SK-N-SH treated with all-trans-retinoic acid at 6 μM for 48 hours (cell line): ENCODE results near the gene UTP18.

Experiments
- ATAC-seq: fragments of 200-7000 bp; cut with Tn5 transposase; 3 replicates; pipeline ENCODE4 v1.9.1; 2020; ENCODE audit warnings: mild to moderate bottlenecking, moderate library complexity
- ARNTL ChIP-seq: fragments of 450-650 bp; formaldehyde crosslinking; IDR thresholded peaks from 2 replicates; pipeline ENCODE4 v1.5.0; 2020; ENCODE audit warnings: low read depth, mild to moderate bottlenecking, moderate library complexity, borderline replicate concordance
- BACH2 ChIP-seq: fragments of 250-450 bp; sonication (Bioruptor Pico); IDR thresholded peaks from 2 replicates; pipeline ENCODE4 v1.9.0; 2021; ENCODE audit warnings: mild to moderate bottlenecking, borderline replicate concordance
- CSDC2 ChIP-seq: fragments of 250-450 bp; sonication (Bioruptor Pico); IDR thresholded peaks from 2 replicates; pipeline ENCODE4 v1.5.0; 2020; ENCODE audit warnings: mild to moderate bottlenecking, moderate library complexity
- GLIS3 ChIP-seq: fragments of 250-450 bp; sonication (Bioruptor Pico); IDR thresholded peaks from 2 replicates; pipeline ENCODE4 v1.5.0; 2020; ENCODE audit warnings: mild to moderate bottlenecking, moderate library complexity
- OSR1 ChIP-seq: fragments of 250-450 bp; sonication (Bioruptor Pico); IDR thresholded peaks from 2 replicates; pipeline ENCODE4 v1.8.0; 2022; ENCODE audit warnings: moderate library complexity, mild to moderate bottlenecking, inconsistent platforms
- PPARA ChIP-seq: fragments of 250-450 bp; sonication (Bioruptor Pico); IDR thresholded peaks from 2 replicates; pipeline ENCODE4 v1.5.0; 2020; ENCODE audit warnings: mild to moderate bottlenecking, borderline replicate concordance
- RARB ChIP-seq: fragments of 250-450 bp; sonication (Bioruptor Pico); IDR thresholded peaks from 2 replicates; pipeline ENCODE4 v1.8.0; 2021; ENCODE audit warnings: mild to moderate bottlenecking, moderate library complexity
- TCF4 ChIP-seq: fragments of 250-450 bp; sonication (Bioruptor Pico); IDR thresholded peaks from 2 replicates; pipeline ENCODE4 v1.8.0; 2021; ENCODE audit warnings: mild to moderate bottlenecking, moderate library complexity, borderline replicate concordance
- ZC3H10 ChIP-seq: fragments of 250-450 bp; sonication (Bioruptor Pico); IDR thresholded peaks from 2 replicates; pipeline ENCODE4 v1.5.1; 2021; ENCODE audit warnings: mild to moderate bottlenecking, moderate library complexity
- ZFP3 ChIP-seq: fragments of 250-450 bp; sonication (Bioruptor Pico); IDR thresholded peaks from 2 replicates; pipeline ENCODE4 v1.5.0; 2020; ENCODE audit warnings: mild to moderate bottlenecking, moderate library complexity
- ZFP30 ChIP-seq: fragments of 450-650 bp; formaldehyde crosslinking; IDR thresholded peaks from 2 replicates; pipeline ENCODE4 v1.5.0; 2022; ENCODE audit warnings: mild to moderate bottlenecking, moderate library complexity
- ZNF565 ChIP-seq: fragments of 450-650 bp; formaldehyde crosslinking; conservative IDR thresholded peaks from 2 replicates; pipeline ENCODE4 v1.5.0; 2020; ENCODE audit warnings: low read depth, mild to moderate bottlenecking, moderate library complexity
- ZNF70 ChIP-seq: fragments of 450-650 bp; formaldehyde crosslinking; IDR thresholded peaks from 2 replicates; pipeline ENCODE4 v1.5.0; 2020; ENCODE audit warnings: mild to moderate bottlenecking, moderate library complexity
- ZNF8 ChIP-seq: fragments of 450-650 bp; formaldehyde crosslinking; IDR thresholded peaks from 2 replicates; pipeline ENCODE4 v1.5.0; 2020; ENCODE audit warnings: mild to moderate bottlenecking, moderate library complexity
- TF ChIP-seq, protein P1 (sequence below): fragments of 250-450 bp; sonication (Bioruptor Pico); IDR thresholded peaks from 2 replicates; pipeline ENCODE4 v1.5.1; 2020; ENCODE audit warnings: low read depth, mild to moderate bottlenecking, moderate library complexity
- TF ChIP-seq, protein P2 (sequence below): fragments of 250-450 bp; sonication (Bioruptor Pico); IDR thresholded peaks from 2 replicates; pipeline ENCODE4 v1.5.1; 2021; ENCODE audit warnings: mild to moderate bottlenecking, moderate library complexity
- TF ChIP-seq, protein P3 (sequence below): fragments of 250-450 bp; sonication (Bioruptor Pico); IDR thresholded peaks from 2 replicates; pipeline ENCODE4 v1.8.0; 2021; ENCODE audit warnings: low read depth, mild to moderate bottlenecking, moderate library complexity, borderline replicate concordance
- TF ChIP-seq, protein P4 (sequence below): fragments of 250-450 bp; sonication (Bioruptor Pico); IDR thresholded peaks from 2 replicates; pipeline ENCODE4 v1.8.0; 2020; ENCODE audit warnings: mild to moderate bottlenecking, moderate library complexity, borderline replicate concordance

UTP18 gene

DNA sequence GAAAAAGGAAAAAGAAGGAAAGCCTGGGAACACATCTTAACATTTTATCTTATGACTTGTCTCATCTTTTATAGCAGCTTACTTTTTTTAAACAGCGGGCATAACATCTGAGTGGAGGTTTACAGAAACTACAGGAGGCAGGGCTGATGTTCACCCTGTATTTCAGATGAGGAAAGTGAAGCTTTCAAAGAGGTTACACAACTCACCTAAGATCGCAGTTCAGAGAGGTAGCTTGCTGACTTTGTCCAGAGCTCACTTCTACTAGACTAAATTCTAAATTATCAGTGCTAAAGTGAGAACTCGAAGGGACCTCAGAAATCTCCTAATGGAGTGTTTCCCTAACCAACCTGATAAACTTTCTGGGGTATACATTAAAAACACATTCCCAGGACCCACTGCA is 4.2 kb upstream of the UTP18 start:
- TF ChIP-seq GLIS3 (no peak), TCF4 (CRISPR knock-in tag) (no peak), RARB (CRISPR knock-in tag) (no peak), PPARA (CRISPR knock-in tag) (no peak)
- TF ChIP-seq, protein P1, sequence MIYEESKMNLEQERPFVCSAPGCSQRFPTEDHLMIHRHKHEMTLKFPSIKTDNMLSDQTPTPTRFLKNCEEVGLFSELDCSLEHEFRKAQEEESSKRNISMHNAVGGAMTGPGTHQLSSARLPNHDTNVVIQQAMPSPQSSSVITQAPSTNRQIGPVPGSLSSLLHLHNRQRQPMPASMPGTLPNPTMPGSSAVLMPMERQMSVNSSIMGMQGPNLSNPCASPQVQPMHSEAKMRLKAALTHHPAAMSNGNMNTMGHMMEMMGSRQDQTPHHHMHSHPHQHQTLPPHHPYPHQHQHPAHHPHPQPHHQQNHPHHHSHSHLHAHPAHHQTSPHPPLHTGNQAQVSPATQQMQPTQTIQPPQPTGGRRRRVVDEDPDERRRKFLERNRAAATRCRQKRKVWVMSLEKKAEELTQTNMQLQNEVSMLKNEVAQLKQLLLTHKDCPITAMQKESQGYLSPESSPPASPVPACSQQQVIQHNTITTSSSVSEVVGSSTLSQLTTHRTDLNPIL = no peak
- TF ChIP-seq, protein P2, sequence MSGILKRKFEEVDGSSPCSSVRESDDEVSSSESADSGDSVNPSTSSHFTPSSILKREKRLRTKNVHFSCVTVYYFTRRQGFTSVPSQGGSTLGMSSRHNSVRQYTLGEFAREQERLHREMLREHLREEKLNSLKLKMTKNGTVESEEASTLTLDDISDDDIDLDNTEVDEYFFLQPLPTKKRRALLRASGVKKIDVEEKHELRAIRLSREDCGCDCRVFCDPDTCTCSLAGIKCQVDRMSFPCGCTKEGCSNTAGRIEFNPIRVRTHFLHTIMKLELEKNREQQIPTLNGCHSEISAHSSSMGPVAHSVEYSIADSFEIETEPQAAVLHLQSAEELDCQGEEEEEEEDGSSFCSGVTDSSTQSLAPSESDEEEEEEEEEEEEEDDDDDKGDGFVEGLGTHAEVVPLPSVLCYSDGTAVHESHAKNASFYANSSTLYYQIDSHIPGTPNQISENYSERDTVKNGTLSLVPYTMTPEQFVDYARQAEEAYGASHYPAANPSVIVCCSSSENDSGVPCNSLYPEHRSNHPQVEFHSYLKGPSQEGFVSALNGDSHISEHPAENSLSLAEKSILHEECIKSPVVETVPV (CRISPR knock-in tag) = no peak
- no peak for ATAC-seq

DNA sequence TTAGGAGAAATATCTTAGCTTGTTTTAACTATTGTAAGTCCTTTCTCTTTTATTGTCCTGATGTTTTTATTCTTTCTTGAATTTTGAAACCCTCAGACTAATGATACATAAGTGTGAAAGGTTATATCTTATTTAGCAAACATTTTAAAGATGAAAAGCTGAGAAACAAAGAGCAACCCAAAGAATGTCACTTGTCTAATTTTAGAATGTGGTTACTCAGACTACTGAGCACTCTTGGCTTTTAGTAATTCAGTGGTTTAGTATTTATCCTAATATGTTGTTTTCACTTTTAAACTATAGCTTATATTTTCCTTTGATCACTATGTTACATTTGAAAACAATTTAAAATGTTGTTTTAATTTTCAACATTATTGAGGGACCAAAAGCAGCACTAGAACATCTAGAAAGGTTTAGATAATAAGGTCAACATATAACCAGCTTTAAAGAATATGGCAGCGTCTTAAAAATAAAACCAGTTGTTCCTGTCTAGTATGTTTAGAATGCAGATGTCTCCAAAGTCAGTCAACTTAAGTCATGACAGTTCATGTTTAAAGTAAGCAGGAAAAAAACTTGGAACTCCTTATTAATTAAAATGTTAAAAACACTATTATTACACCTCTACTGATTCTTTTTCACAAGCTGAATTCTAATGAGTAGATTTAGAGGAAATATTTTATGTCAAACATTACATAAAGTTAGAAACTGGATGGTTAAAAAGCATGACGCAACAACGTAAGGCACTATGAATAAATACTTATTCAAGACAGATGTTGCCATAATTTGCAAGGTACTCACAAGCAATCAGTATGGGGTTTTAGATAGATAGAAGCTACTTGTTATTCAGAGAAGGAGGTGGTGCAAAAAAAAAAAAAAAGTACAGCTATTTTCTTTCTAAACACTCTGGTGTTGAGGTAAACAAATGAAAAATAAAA is 2.9 kb upstream of the UTP18 start:
- no peak for TF ChIP-seq ARNTL (CRISPR knock-in tag)
- TF ChIP-seq ZFP3 (CRISPR knock-in tag) = no peak
- TF ChIP-seq ZNF565 (CRISPR knock-in tag) = no peak
- TF ChIP-seq, protein P1 = no peak
- TF ChIP-seq, protein P2 (CRISPR knock-in tag) = no peak
- no peak for TF ChIP-seq RARB (CRISPR knock-in tag)
- TF ChIP-seq, protein P3, sequence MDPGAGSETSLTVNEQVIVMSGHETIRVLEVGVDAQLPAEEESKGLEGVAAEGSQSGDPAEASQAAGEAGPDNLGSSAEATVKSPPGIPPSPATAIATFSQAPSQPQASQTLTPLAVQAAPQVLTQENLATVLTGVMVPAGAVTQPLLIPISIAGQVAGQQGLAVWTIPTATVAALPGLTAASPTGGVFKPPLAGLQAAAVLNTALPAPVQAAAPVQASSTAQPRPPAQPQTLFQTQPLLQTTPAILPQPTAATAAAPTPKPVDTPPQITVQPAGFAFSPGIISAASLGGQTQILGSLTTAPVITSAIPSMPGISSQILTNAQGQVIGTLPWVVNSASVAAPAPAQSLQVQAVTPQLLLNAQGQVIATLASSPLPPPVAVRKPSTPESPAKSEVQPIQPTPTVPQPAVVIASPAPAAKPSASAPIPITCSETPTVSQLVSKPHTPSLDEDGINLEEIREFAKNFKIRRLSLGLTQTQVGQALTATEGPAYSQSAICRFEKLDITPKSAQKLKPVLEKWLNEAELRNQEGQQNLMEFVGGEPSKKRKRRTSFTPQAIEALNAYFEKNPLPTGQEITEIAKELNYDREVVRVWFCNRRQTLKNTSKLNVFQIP (CRISPR knock-in tag) = no peak
- TF ChIP-seq BACH2 (CRISPR knock-in tag) = no peak
- no peak for ATAC-seq

DNA sequence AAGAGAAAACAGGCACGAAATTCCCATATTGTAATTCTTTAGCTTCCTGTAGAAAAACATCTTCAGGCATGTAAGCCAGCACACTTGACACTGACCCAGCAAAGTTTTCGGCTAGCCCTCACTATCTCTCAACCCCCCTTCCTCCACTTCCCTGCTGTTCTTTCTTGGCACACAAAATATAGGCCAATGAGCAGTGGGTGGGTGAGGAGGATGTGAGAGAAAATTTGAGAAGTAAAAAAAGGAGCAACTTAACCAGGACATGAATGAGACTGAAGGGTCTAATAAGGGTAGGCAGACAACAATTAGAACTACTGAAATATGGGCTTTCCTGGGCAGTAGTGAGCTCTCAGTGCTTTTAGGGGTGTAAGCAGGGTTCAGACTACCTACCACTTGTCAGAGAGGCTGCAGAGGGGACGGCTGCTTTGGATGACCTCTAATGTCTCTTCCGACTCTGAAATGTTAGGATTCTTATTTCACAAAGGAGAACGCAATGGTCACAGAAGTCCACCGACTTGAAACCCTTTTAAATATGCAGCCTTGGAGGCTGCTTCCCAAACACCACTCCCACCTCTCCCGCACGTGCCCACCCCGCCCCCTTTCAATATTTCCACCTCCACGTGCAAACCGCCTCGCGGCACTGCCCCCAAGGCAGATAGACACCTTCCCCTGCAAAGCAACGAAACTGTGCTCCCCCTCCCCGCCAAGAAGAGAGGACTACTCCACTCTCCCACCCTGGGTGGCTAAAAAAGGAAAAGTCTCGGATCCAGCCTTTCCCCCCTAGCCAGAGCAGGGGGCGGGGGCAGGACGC is 1.4 kb upstream of the UTP18 start:
- TF ChIP-seq RARB (CRISPR knock-in tag) (no peak), ZNF8 (CRISPR knock-in tag) (no peak), ARNTL (CRISPR knock-in tag) (no peak), ZFP3 (CRISPR knock-in tag) (no peak), PPARA (CRISPR knock-in tag) (no peak), OSR1 (CRISPR knock-in tag) (no peak), CSDC2 (CRISPR knock-in tag) (no peak), ZC3H10 (no peak), ZNF565 (CRISPR knock-in tag) (no peak), ZFP30 (CRISPR knock-in tag) (no peak), TCF4 (CRISPR knock-in tag) (no peak), ZNF70 (CRISPR knock-in tag) (no peak)
- TF ChIP-seq, protein P3 (CRISPR knock-in tag) = no peak
- TF ChIP-seq, protein P4, sequence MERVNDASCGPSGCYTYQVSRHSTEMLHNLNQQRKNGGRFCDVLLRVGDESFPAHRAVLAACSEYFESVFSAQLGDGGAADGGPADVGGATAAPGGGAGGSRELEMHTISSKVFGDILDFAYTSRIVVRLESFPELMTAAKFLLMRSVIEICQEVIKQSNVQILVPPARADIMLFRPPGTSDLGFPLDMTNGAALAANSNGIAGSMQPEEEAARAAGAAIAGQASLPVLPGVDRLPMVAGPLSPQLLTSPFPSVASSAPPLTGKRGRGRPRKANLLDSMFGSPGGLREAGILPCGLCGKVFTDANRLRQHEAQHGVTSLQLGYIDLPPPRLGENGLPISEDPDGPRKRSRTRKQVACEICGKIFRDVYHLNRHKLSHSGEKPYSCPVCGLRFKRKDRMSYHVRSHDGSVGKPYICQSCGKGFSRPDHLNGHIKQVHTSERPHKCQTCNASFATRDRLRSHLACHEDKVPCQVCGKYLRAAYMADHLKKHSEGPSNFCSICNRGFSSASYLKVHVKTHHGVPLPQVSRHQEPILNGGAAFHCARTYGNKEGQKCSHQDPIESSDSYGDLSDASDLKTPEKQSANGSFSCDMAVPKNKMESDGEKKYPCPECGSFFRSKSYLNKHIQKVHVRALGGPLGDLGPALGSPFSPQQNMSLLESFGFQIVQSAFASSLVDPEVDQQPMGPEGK (CRISPR knock-in tag) = no peak
- TF ChIP-seq, protein P1 = no peak
- ATAC-seq = no peak
